Peyer's patch (tissue), 4 donors: ENCODE data around the gene ITM2C.

Source experiments
- CTCF ChIP-seq, 6 experiments: fragments of 450-650 bp in 4 of 6; fragments of 200-600 bp in 2 of 6; sonication (generic) in 1 of 6; IDR thresholded peaks; one replicate each; pipeline ENCODE4 v1.5.1; 2017 to 2019; ENCODE audit warnings: antibody characterized with exemption in 6 of 6, mild to moderate bottlenecking in 3 of 6, moderate library complexity in 1 of 6
- POLR2A ChIP-seq, 2 donors: fragments of 450-650 bp; IDR thresholded peaks; one replicate each; pipeline ENCODE4 v1.5.1; 2017; ENCODE audit warnings: antibody characterized with exemption in 2 of 2, mild to moderate bottlenecking in 2 of 2, moderate library complexity in 2 of 2

- TF ChIP-seq CTCF (IDR thresholded peaks at IDR 0.05) (no peak), POLR2A (IDR thresholded peaks at IDR 0.05) (no peak)
Measured at GRCh38 chr2:230916218-230916617, 51.5 kb downstream of the ITM2C start.
